Urothelium cell line (cell line): ENCODE data around the gene KLK5.

Experiments used
- DNase-seq: peaks from one replicate; pipeline ENCODE4 v3.0.0; 2011; ENCODE audit warnings: low spot score, mixed read lengths
- FAIRE-seq: peaks from 2 replicates; lab custom pipeline; 2011; peaks lifted over from hg19 to GRCh38; lab: Jason Lieb, UNC

Gene KLK5

GRCh38 chr19:50894478-50895356, 58.1 kb downstream of the KLK5 start:
- DNase-seq (no peak), FAIRE-seq (no peak)
